IMR-90 (cell line): ENCODE data around the gene DKK3.

Experiments
- MAZ ChIP-seq: IDR thresholded peaks from 2 replicates; pipeline ENCODE4 v1.6.1; 2012; ENCODE audit warnings: low read depth, mild to moderate bottlenecking, low read length, improper control_type of control experiment, moderate library complexity, borderline replicate concordance
- POLR2A ChIP-seq: IDR thresholded peaks from 2 replicates; pipeline ENCODE4 v1.6.1; 2012; ENCODE audit warnings: mild to moderate bottlenecking, low read depth, low read length
- RAD21 ChIP-seq: IDR thresholded peaks from 2 replicates; pipeline ENCODE4 v1.6.1; 2012; ENCODE audit warnings: low read length, improper control_type of control experiment
- TF ChIP-seq, protein P1 (sequence below): conservative IDR thresholded peaks from 2 replicates; pipeline ENCODE4 v1.5.1; 2012; ENCODE audit warnings: mild to moderate bottlenecking, low read depth, low read length, improper control_type of control experiment

DNA sequence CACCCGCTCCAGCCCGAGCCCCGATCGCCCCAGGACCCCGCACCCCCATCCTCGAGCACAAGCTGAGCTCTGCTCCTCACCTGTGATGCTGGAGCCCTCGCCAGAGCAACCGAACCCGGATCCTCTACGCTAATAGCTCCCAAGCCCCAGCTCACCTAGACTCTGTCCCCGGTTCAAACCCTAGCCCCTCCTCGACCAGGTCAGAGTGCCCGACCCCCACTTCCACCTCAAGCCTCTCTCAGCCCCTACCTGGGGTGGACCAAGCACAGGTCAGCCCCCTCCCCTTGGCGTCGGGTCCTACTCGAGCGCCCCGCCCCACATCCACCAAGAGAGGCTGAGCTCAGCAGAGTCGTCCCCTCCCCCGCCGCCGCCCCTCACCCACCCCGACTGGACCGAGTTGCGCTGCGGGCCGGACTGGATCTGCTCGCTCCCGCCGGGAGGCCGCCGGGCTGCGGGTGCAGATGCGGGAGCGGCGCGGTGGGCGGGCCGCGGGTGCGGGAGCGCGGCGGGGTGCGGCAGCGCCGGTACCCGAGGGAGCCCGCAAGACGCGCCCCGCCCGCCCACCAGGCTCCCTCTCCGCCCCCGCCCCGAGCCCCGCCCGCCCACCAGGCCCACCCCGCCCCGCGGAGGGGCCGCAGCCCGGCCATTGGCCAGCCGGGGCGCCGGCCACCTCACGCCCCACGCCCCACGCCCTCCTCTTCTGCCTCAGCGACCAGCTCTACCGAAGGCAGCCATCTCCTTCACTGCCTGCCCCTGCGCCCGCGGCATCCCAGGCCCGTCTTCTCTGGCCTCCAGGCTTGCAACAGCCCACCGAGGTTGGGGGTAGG, 577 bp upstream of the DKK3 start:
- TF ChIP-seq, protein P1, sequence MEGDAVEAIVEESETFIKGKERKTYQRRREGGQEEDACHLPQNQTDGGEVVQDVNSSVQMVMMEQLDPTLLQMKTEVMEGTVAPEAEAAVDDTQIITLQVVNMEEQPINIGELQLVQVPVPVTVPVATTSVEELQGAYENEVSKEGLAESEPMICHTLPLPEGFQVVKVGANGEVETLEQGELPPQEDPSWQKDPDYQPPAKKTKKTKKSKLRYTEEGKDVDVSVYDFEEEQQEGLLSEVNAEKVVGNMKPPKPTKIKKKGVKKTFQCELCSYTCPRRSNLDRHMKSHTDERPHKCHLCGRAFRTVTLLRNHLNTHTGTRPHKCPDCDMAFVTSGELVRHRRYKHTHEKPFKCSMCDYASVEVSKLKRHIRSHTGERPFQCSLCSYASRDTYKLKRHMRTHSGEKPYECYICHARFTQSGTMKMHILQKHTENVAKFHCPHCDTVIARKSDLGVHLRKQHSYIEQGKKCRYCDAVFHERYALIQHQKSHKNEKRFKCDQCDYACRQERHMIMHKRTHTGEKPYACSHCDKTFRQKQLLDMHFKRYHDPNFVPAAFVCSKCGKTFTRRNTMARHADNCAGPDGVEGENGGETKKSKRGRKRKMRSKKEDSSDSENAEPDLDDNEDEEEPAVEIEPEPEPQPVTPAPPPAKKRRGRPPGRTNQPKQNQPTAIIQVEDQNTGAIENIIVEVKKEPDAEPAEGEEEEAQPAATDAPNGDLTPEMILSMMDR = no peak
- no peak for TF ChIP-seq POLR2A
- peak; percentile 43; the same call in 1 of the 2 replicates for TF ChIP-seq MAZ
- no peak for TF ChIP-seq RAD21
